WTC11 (cell line): ENCODE results near the gene CRYGS.

ENCODE experiments used
- CREB1 ChIP-seq: sonication (generic); formaldehyde crosslinking; IDR thresholded peaks from 2 replicates; pipeline ENCODE4 v1.8.0; 2023; ENCODE audit warnings: mild to moderate bottlenecking, missing genetic modification reagents
- NFYB ChIP-seq: sonication (generic); formaldehyde crosslinking; conservative IDR thresholded peaks from 2 replicates; pipeline ENCODE4 v1.8.0; 2022; ENCODE audit warnings: low read depth, missing genetic modification reagents
- NR2C2 ChIP-seq: sonication (generic); formaldehyde crosslinking; IDR thresholded peaks from 2 replicates; pipeline ENCODE4 v1.8.0; 2022; ENCODE audit warnings: mild to moderate bottlenecking, missing genetic modification reagents
- TCF7 ChIP-seq: sonication (generic); formaldehyde crosslinking; IDR thresholded peaks from 2 replicates; pipeline ENCODE4 v1.8.0; 2022; ENCODE audit warnings: mild to moderate bottlenecking, low read depth, missing genetic modification reagents, moderate library complexity
- TP53 ChIP-seq: sonication (generic); formaldehyde crosslinking; IDR thresholded peaks from 2 replicates; pipeline ENCODE4 v1.8.1; 2023; ENCODE audit warnings: mild to moderate bottlenecking, missing genetic modification reagents
- TF ChIP-seq, protein P1 (sequence below): sonication (generic); formaldehyde crosslinking; IDR thresholded peaks from 2 replicates; pipeline ENCODE4 v1.8.1; 2022; ENCODE audit warnings: missing genetic modification reagents, borderline replicate concordance
- TF ChIP-seq, protein P2 (sequence below): fragments of 200-600 bp; IDR thresholded peaks from 2 replicates; pipeline ENCODE4 v1.8.0; 2022; ENCODE audit warnings: antibody characterized with exemption
- TF ChIP-seq, protein P3 (sequence below): sonication (generic); formaldehyde crosslinking; IDR thresholded peaks from 2 replicates; pipeline ENCODE4 v1.8.1; 2022; ENCODE audit warnings: mild to moderate bottlenecking, missing genetic modification reagents, moderate library complexity, borderline replicate concordance
- TF ChIP-seq, protein P4 (sequence below): fragments of 250-450 bp; sonication (Bioruptor Pico); IDR thresholded peaks from 2 replicates; pipeline ENCODE4 v2.1.2; 2022; ENCODE audit warnings: mild to moderate bottlenecking, moderate library complexity
- TF ChIP-seq, protein P5 (sequence below): sonication (generic); formaldehyde crosslinking; IDR thresholded peaks from 2 replicates; pipeline ENCODE4 v1.8.1; 2022; ENCODE audit warnings: low read depth, missing genetic modification reagents, borderline replicate concordance
- TF ChIP-seq, protein P6 (sequence below): sonication (generic); formaldehyde crosslinking; IDR thresholded peaks from 2 replicates; pipeline ENCODE4 v1.8.0; 2022; ENCODE audit warnings: mild to moderate bottlenecking, missing genetic modification reagents
- TF ChIP-seq, protein P7 (sequence below): sonication (generic); formaldehyde crosslinking; IDR thresholded peaks from 2 replicates; pipeline ENCODE4 v1.8.1; 2023; ENCODE audit warnings: mild to moderate bottlenecking, missing genetic modification reagents, moderate library complexity

DNA sequence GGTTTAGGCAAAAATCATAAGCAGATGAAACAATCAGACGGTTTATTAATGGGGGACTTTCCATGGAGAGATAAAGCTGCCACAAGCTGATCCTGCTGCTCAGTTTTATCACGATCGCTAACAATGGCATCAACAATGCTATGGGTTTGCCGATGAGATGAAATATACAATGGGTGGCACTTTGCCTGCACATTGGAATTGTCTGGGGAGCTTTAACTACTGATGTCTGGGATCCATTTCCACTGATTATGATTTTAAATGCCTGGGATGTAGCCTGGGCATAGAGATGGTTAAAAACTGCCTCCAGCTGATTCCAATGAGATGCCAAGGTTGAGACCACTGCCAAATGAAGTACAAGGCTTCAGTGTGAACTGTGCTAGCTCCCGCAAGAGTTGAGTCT, 30.8 kb downstream of the CRYGS start:
- no peak for TF ChIP-seq NFYB
- TF ChIP-seq, protein P1, sequence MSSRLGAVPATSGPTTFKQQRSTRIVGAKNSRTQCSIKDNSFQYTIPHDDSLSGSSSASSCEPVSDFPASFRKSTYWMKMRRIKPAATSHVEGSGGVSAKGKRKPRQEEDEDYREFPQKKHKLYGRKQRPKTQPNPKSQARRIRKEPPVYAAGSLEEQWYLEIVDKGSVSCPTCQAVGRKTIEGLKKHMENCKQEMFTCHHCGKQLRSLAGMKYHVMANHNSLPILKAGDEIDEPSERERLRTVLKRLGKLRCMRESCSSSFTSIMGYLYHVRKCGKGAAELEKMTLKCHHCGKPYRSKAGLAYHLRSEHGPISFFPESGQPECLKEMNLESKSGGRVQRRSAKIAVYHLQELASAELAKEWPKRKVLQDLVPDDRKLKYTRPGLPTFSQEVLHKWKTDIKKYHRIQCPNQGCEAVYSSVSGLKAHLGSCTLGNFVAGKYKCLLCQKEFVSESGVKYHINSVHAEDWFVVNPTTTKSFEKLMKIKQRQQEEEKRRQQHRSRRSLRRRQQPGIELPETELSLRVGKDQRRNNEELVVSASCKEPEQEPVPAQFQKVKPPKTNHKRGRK (CRISPR knock-in tag): no peak
- TF ChIP-seq, protein P2, sequence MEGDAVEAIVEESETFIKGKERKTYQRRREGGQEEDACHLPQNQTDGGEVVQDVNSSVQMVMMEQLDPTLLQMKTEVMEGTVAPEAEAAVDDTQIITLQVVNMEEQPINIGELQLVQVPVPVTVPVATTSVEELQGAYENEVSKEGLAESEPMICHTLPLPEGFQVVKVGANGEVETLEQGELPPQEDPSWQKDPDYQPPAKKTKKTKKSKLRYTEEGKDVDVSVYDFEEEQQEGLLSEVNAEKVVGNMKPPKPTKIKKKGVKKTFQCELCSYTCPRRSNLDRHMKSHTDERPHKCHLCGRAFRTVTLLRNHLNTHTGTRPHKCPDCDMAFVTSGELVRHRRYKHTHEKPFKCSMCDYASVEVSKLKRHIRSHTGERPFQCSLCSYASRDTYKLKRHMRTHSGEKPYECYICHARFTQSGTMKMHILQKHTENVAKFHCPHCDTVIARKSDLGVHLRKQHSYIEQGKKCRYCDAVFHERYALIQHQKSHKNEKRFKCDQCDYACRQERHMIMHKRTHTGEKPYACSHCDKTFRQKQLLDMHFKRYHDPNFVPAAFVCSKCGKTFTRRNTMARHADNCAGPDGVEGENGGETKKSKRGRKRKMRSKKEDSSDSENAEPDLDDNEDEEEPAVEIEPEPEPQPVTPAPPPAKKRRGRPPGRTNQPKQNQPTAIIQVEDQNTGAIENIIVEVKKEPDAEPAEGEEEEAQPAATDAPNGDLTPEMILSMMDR: no peak
- TF ChIP-seq, protein P3, sequence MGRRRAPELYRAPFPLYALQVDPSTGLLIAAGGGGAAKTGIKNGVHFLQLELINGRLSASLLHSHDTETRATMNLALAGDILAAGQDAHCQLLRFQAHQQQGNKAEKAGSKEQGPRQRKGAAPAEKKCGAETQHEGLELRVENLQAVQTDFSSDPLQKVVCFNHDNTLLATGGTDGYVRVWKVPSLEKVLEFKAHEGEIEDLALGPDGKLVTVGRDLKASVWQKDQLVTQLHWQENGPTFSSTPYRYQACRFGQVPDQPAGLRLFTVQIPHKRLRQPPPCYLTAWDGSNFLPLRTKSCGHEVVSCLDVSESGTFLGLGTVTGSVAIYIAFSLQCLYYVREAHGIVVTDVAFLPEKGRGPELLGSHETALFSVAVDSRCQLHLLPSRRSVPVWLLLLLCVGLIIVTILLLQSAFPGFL: no peak
- TF ChIP-seq, protein P4, sequence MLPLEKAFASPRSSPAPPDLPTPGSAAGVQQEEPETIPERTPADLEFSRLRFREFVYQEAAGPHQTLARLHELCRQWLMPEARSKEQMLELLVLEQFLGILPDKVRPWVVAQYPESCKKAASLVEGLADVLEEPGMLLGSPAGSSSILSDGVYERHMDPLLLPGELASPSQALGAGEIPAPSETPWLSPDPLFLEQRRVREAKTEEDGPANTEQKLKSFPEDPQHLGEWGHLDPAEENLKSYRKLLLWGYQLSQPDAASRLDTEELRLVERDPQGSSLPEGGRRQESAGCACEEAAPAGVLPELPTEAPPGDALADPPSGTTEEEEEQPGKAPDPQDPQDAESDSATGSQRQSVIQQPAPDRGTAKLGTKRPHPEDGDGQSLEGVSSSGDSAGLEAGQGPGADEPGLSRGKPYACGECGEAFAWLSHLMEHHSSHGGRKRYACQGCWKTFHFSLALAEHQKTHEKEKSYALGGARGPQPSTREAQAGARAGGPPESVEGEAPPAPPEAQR: no peak
- TF ChIP-seq CREB1 (CRISPR knock-in tag): no peak
- TF ChIP-seq TCF7: no peak
- TF ChIP-seq TP53 (CRISPR knock-in tag): no peak
- TF ChIP-seq, protein P5, sequence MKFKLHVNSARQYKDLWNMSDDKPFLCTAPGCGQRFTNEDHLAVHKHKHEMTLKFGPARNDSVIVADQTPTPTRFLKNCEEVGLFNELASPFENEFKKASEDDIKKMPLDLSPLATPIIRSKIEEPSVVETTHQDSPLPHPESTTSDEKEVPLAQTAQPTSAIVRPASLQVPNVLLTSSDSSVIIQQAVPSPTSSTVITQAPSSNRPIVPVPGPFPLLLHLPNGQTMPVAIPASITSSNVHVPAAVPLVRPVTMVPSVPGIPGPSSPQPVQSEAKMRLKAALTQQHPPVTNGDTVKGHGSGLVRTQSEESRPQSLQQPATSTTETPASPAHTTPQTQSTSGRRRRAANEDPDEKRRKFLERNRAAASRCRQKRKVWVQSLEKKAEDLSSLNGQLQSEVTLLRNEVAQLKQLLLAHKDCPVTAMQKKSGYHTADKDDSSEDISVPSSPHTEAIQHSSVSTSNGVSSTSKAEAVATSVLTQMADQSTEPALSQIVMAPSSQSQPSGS (CRISPR knock-in tag): no peak
- TF ChIP-seq, protein P6, sequence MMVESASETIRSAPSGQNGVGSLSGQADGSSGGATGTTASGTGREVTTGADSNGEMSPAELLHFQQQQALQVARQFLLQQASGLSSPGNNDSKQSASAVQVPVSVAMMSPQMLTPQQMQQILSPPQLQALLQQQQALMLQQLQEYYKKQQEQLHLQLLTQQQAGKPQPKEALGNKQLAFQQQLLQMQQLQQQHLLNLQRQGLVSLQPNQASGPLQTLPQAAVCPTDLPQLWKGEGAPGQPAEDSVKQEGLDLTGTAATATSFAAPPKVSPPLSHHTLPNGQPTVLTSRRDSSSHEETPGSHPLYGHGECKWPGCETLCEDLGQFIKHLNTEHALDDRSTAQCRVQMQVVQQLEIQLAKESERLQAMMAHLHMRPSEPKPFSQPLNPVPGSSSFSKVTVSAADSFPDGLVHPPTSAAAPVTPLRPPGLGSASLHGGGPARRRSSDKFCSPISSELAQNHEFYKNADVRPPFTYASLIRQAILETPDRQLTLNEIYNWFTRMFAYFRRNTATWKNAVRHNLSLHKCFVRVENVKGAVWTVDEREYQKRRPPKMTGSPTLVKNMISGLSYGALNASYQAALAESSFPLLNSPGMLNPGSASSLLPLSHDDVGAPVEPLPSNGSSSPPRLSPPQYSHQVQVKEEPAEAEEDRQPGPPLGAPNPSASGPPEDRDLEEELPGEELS: no peak
- TF ChIP-seq, protein P7, sequence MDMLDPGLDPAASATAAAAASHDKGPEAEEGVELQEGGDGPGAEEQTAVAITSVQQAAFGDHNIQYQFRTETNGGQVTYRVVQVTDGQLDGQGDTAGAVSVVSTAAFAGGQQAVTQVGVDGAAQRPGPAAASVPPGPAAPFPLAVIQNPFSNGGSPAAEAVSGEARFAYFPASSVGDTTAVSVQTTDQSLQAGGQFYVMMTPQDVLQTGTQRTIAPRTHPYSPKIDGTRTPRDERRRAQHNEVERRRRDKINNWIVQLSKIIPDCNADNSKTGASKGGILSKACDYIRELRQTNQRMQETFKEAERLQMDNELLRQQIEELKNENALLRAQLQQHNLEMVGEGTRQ (CRISPR knock-in tag): no peak
- no peak for TF ChIP-seq NR2C2 (CRISPR knock-in tag)
